HG03064 (cell line): ENCODE measurements around the gene INTS11.

Source experiments
- ATAC-seq: cut with Tn5 transposase; IDR thresholded peaks from one replicate; pipeline ENCODE4 v1.9.1; 2021; ENCODE audit warnings: low read depth; ENCODE audit not compliant: unreplicated experiment

Gene INTS11

DNA sequence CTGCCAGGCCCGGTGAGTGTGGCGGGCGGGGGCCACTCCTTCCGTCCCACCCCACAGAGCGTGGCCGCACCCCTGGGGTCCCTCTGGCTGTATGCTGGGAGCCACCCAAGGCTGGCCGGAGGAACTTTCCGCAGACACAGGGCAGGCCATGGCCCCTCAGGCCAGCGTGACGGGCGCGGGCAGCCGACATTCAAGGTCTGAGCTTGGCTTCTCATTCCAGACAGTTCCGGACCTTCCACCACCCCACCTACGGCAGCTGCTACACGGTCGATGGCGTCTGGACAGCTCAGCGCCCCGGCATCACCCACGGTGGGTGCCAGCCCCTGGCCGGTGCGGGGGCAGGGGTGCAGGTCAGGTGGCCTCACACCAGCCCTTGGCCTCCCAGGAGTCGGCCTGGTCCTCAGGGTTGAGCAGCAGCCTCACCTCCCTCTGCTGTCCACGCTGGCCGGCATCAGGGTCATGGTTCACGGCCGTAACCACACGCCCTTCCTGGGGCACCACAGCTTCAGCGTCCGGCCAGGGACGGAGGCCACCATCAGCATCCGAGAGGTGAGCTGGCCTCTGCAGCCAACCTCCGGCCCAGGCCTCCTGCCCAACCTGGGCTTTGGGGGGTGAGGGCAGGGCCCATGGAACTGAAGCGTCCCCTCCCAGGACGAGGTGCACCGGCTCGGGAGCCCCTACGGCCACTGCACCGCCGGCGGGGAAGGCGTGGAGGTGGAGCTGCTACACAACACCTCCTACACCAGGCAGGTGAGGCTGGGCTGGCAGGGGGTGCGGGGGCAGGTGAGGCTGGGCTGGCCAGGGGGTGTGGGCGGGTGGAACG is 37.0 kb downstream of the INTS11 start:
- ATAC-seq, result no peak

DNA sequence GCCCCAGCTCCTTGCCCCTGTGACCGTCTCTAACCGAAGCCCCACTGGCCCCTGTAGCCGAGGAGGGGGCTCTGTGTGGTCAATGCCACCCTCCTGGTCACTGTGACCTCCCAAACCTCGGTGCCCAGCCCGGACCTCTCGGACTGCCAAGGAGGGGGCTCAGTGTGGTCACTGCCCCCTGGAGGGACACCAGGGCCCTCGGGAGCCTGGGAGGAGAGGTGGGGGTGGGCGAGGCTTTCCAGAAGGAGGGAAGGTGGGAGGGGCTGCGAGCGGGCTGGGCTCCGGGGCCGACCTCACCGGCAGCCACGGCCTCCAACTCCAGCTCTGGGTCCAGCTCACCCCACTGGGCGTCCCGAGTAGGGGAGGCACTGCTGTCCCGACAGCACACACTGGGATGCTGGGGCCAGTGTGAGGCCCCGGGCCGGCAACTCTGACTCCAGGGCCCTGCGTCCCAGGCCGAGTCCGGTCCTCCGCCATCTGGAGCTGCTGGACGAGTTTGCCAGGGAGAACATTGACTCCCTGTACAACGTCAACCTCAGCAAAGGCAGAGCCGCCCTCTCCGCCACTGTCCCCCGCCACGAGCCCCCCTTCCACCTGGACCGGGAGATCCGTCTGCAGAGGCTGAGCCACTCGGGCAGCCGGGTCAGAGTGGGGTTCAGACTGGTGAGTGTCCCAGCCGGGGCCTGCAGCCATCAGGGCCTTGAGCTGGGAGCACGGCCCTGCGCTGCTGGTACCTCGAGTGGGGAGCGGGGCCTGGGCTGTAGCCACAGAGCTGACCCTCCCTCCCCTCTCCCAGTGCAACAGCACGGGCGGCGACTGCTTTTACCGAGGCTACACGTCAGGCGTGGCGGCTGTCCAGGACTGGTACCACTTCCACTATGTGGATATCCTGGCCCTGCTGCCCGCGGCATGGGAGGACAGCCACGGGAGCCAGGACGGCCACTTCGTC is 37.9 kb downstream of the INTS11 start:
- no peak for ATAC-seq

GRCh38 chr1:1285611-1286311 is 38.7 kb downstream of the INTS11 start:
- no peak for ATAC-seq

DNA sequence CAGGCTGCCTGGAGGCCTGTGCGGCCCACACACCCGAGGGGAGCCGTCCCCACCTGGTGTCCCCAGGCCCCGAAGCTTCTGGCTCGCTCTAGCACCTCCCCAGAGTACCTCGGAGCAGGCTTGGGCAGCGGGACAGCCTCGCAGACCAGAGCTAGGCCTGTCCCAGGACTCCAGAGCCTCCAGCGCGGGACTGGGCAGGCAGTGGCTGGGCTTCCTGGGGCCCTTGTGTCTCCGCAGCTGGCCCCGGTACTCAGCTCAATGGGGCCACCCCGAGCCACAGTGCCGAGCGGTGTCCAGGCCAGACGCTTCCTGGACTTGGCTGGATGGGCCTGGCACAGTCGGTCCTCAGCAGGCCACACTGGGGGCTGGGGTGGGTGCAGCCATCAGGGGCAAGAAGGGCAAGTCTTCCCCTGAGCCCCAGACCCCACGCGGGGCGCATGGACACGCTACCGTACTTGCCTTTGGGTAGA is 39.3 kb downstream of the INTS11 start:
- ATAC-seq, result no peak

GRCh38 chr1:1284221-1285101 is 40.0 kb downstream of the INTS11 start:
- no peak for ATAC-seq

DNA sequence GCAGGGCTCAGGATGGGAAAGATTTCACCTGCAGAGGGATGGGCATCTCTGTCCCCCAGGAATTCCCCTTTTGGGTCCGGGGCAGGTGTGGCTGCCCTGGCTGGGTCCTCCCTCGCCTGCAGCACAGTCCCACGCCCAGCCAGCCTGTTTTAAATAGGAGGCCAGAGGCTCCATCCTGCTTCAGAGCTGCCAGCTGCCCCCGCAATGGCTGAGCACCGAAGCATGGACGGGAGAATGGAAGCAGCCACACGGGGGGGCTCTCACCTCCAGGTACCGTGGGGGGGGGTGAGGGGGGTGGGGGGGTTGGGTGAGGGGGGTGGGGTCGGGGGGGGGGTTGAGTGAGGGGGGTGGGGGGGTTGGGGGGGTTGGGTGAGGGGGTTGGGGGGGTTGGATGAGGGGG is 40.6 kb downstream of the INTS11 start:
- ATAC-seq, result no peak

- no peak for ATAC-seq
These were observed 41.5 kb downstream of the INTS11 start for GRCh38 chr1:1282998-1283397.

GRCh38 chr1:1281533-1282321 is 42.7 kb downstream of the INTS11 start:
- no peak for ATAC-seq

DNA sequence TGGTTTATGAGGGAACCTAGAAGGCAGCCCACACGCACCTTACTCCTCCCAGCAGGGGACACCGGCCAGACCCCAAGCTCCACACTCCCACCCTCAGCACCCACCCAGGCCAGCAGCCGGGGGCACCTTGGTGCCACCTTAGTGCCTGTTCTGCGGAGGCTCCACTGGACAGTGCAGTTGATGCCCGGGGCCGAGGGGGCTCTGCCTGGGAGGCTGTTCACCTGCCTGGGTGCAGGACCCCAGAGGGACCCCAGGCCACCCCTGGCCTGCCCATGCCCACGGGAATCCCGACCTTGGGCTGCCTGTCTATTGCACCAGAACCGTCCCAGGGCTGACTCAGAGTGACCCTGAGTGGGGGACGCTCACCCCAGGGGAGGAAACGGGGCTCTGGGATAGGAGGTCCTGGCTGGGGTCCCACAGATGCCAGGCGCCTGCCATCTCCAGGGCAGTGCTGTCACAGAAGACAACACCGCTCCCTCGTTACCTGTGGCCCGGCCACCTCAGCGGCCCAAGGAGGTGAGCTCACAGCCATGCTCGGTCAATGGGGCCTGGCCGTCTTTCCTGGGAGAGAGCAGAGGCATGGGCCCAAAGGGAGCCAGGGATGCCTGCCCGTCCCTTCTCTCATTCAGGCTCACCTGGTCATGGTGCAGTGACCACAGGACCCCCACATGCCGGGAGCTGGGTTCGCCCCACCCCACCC is 43.5 kb downstream of the INTS11 start:
- ATAC-seq, result no peak

- ATAC-seq, result no peak
These were observed 45.4 kb downstream of the INTS11 start for GRCh38 chr1:1279028-1279427.

DNA sequence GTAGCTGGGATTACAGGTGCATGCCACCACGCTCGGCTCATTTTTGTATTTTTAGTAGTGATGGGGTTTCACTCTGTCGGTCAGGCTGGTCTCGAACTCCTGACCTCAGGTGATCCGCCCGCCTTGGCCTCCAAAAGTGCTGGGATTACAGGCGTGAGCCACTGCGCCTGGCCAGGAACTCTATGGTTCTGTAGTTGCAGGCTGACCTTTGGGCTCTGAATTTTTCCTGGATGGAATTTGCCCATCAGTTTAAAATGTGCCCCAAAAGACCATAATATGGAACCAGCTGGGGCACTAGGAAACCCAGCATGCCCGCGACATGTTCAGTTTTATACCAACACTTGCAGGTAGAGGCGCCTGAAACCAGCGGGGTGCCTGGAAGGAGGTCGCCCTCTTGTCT is 45.8 kb downstream of the INTS11 start:
- no peak for ATAC-seq

GRCh38 chr1:1275836-1276235 is 48.6 kb downstream of the INTS11 start:
- ATAC-seq, result no peak

DNA sequence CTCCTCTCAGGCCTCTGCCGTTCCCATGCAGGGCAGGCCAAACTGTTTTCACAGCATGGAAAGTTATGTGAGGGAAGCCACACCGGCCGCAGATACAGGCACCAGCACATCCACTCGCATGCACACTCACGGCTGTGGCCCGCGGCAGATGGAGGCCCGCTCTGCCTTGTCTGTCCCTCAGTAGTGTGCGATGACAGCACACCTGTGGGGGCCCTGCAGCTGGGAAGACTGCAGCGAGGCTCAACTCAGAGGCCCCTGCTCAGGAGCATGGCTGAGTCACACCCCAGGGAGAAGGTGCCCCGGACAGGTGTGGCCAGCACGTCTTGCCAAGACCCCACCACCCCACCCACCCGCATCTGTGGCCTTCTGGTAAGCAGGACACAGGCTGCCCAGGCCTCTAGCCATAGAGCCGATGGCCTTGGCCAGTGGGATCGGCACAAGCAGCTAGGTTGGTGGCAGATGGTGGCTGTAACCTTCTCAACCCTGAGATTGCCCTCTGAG is 49.5 kb downstream of the INTS11 start:
- ATAC-seq, result no peak

GRCh38 chr1:1274299-1274930 is 50.0 kb downstream of the INTS11 start:
- ATAC-seq, result no peak

DNA sequence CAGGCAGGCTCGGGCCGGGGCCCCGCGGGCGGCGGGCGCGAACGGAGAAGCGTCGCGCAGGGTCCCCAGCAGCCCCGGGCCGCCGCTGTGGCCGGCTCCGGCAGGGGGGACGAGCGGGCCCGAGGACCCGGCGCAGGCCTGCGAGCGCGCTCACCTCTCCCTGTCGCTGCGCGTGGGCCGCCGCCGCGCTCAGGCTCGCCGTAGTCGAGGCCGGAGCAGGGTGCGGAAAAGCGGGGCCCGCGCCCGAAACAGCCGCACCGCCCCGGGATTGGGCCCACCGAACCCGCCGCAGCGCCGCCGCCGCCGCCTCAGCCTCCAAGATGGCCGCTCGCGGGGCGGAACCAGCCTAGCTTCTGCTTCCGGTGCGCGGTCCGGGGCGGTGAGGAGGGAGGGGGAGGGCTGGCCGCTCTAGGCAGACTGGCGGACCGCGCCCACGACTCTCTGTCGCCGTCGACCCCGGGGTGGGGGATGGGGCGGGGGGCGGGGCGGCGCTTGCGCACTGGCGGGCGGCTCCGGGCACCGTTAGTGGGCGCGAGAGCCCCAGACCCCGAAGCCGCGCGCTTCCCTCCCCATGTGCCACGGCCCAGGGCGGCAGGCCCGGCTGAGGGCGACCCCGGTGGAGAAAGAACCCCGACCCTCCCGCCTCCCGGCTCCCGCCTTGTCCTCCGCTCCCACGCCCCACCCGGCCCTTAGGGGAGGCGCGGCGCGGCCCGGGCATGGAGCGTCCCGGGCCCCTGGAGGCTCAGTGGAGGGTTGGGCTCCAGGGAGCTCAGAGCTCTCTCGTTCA is 50.8 kb downstream of the INTS11 start, which contains the start of gene UBE2J2:
TSS of gene UBE2J2 (minus strand) at position 343 of the 787 bp plus-strand sequence. CDS start 5,862 bp downstream, outside the sequence.
- peak; percentile 85 for ATAC-seq

- peak; percentile 13 for ATAC-seq
These were observed 51.3 kb downstream of the INTS11 start for GRCh38 chr1:1273209-1273511.
